Erythroblast (primary cell): ENCODE data around the gene PRLR.

Experiments
- GATA1 ChIP-seq: IDR thresholded peaks from 2 replicates; pipeline ENCODE4 v1.6.1; 2011; ENCODE audit warnings: low read depth, mild to moderate bottlenecking, control low read depth, low read length, moderate library complexity
- POLR2A ChIP-seq: IDR thresholded peaks from 2 replicates; pipeline ENCODE4 v1.6.1; 2011; ENCODE audit warnings: mild to moderate bottlenecking, low read length

GRCh38 chr5:35081134-35081533, 149.2 kb downstream of the PRLR start:
- TF ChIP-seq POLR2A: no peak
- TF ChIP-seq GATA1: no peak
